Loucy (cell line): ENCODE measurements around the gene GOLIM4.

Experiments
- H2AFZ ChIP-seq: fragments of 200-600 bp; sonication (generic); 2 replicates; pipeline ENCODE4 v1.6.0; 2016; ENCODE audit warnings: antibody characterized with exemption, mild to moderate bottlenecking, low read length, moderate library complexity
- H3F3A ChIP-seq: fragments of 200-600 bp; 2 replicates; pipeline ENCODE4 v1.6.0; 2016; ENCODE audit warnings: antibody characterized with exemption, low read depth, mild to moderate bottlenecking
- H3K27me3 ChIP-seq: fragments of 200-600 bp; sonication (generic); 2 replicates; pipeline ENCODE4 v1.6.1; 2014; ENCODE audit warnings: low read length, mild to moderate bottlenecking; ENCODE audit not compliant: insufficient read depth, poor library complexity, severe bottlenecking
- H3K36me3 ChIP-seq: fragments of 200-600 bp; sonication (generic); 2 replicates; pipeline ENCODE4 v1.6.1; 2016; ENCODE audit warnings: low read length; ENCODE audit not compliant: insufficient read depth
- H3K4me1 ChIP-seq: fragments of 200-600 bp; sonication (generic); 2 replicates; pipeline ENCODE4 v1.5.1; 2014; ENCODE audit warnings: low read length, mild to moderate bottlenecking; ENCODE audit not compliant: insufficient read depth, poor library complexity, severe bottlenecking
- H3K4me2 ChIP-seq: fragments of 200-600 bp; sonication (generic); 2 replicates; pipeline ENCODE4 v1.6.0; 2014; ENCODE audit warnings: antibody characterized with exemption, low read length, low read depth, mild to moderate bottlenecking; ENCODE audit not compliant: poor library complexity, severe bottlenecking
- H3K4me3 ChIP-seq: fragments of 200-600 bp; sonication (generic); 2 replicates; pipeline ENCODE4 v1.5.1; 2014; ENCODE audit warnings: low read length, mild to moderate bottlenecking, mixed read lengths; ENCODE audit not compliant: poor library complexity, severe bottlenecking
- H3K79me2 ChIP-seq: fragments of 200-600 bp; sonication (generic); 2 replicates; pipeline ENCODE4 v1.6.1; 2014; ENCODE audit warnings: low read length; ENCODE audit not compliant: insufficient read depth
- H3K9ac ChIP-seq: fragments of 200-600 bp; sonication (generic); 2 replicates; pipeline ENCODE4 v1.6.0; 2014; ENCODE audit warnings: mild to moderate bottlenecking, low read depth, low read length, moderate library complexity; ENCODE audit not compliant: poor library complexity, severe bottlenecking
- H3K9me2 ChIP-seq: fragments of 200-600 bp; sonication (generic); replicated peaks from 2 replicates; pipeline ENCODE4 v1.6.1; 2016; ENCODE audit warnings: low read depth, low read length, mixed read lengths
- H3K9me3 ChIP-seq: fragments of 200-600 bp; sonication (generic); 2 replicates; pipeline ENCODE4 v1.6.1; 2014; ENCODE audit warnings: mild to moderate bottlenecking, antibody characterized with exemption, low read length, low read depth; ENCODE audit not compliant: insufficient read depth
- H4K20me1 ChIP-seq: fragments of 200-600 bp; sonication (generic); 2 replicates; pipeline ENCODE4 v1.6.0; 2014; ENCODE audit warnings: antibody characterized with exemption, low read length, mild to moderate bottlenecking; ENCODE audit not compliant: insufficient read depth, poor library complexity, severe bottlenecking
- CTCF ChIP-seq: fragments of 200-600 bp; sonication (generic); conservative IDR thresholded peaks from 2 replicates; pipeline ENCODE4 v1.5.1; 2014; ENCODE audit warnings: mild to moderate bottlenecking, antibody characterized with exemption, low read length
- EZH2phosphoT487 ChIP-seq: fragments of 200-600 bp; IDR thresholded peaks from 2 replicates; pipeline ENCODE4 v1.6.1; 2018; ENCODE audit warnings: antibody characterized with exemption, mild to moderate bottlenecking, moderate library complexity, borderline replicate concordance

Gene GOLIM4

GRCh38 chr3:168083906-168084305 lies 11.8 kb downstream of the GOLIM4 start:
- Histone ChIP-seq H3K4me1 (peaks cover 24% of the 10 kb centered on the region), H3K4me2 (no peak overlapping the region), H2AFZ (no peak overlapping the region), H4K20me1 (peaks cover 14% of the 10 kb centered on the region), H3K36me3 (no peaks in the 10 kb centered on the region), H3K9ac (no peak overlapping the region), H3F3A (no peaks in the 10 kb centered on the region), H3K27me3 (no peaks in the 10 kb centered on the region), H3K9me3 (no peaks in the 10 kb centered on the region), H3K79me2 (peaks cover 51% of the 10 kb centered on the region), H3K4me3 (no peak overlapping the region), H3K9me2 (no peaks in the 10 kb centered on the region)
- TF ChIP-seq EZH2phosphoT487 (no peak), CTCF (no peak)

GRCh38 chr3:168081856-168082255 lies 13.9 kb downstream of the GOLIM4 start:
- no peaks in the 10 kb centered on the region for H3K27me3 ChIP-seq
- H3K9ac ChIP-seq: no peak overlapping the region
- no peaks in the 10 kb centered on the region for H3K9me3 ChIP-seq
- no peak overlapping the region for H3K4me3 ChIP-seq
- H2AFZ ChIP-seq: no peak overlapping the region
- H4K20me1 ChIP-seq: peaks cover 11% of the 10 kb centered on the region
- no peaks in the 10 kb centered on the region for H3K9me2 ChIP-seq
- H3K4me1 ChIP-seq: peaks cover 11% of the 10 kb centered on the region
- TF ChIP-seq CTCF: no peak
- no peak for TF ChIP-seq EZH2phosphoT487
- H3K36me3 ChIP-seq: no peaks in the 10 kb centered on the region
- no peak overlapping the region for H3K4me2 ChIP-seq
- H3F3A ChIP-seq: no peaks in the 10 kb centered on the region
- H3K79me2 ChIP-seq: peaks cover 52% of the 10 kb centered on the region

- Histone ChIP-seq H2AFZ (no peak overlapping the region), H3K4me2 (no peak overlapping the region), H4K20me1 (peaks cover 5% of the 10 kb centered on the region), H3K9me2 (no peaks in the 10 kb centered on the region), H3K4me3 (no peak overlapping the region), H3F3A (no peaks in the 10 kb centered on the region), H3K9ac (no peak overlapping the region), H3K4me1 (peaks cover 8% of the 10 kb centered on the region), H3K36me3 (no peaks in the 10 kb centered on the region), H3K9me3 (no peaks in the 10 kb centered on the region), H3K79me2 (peaks cover 50% of the 10 kb centered on the region), H3K27me3 (no peaks in the 10 kb centered on the region)
- no peak for TF ChIP-seq CTCF
Measured at GRCh38 chr3:168081171-168081771, 14.5 kb downstream of the GOLIM4 start.
